ENCODE data around the gene SYT5.

Gene SYT5

DNA sequence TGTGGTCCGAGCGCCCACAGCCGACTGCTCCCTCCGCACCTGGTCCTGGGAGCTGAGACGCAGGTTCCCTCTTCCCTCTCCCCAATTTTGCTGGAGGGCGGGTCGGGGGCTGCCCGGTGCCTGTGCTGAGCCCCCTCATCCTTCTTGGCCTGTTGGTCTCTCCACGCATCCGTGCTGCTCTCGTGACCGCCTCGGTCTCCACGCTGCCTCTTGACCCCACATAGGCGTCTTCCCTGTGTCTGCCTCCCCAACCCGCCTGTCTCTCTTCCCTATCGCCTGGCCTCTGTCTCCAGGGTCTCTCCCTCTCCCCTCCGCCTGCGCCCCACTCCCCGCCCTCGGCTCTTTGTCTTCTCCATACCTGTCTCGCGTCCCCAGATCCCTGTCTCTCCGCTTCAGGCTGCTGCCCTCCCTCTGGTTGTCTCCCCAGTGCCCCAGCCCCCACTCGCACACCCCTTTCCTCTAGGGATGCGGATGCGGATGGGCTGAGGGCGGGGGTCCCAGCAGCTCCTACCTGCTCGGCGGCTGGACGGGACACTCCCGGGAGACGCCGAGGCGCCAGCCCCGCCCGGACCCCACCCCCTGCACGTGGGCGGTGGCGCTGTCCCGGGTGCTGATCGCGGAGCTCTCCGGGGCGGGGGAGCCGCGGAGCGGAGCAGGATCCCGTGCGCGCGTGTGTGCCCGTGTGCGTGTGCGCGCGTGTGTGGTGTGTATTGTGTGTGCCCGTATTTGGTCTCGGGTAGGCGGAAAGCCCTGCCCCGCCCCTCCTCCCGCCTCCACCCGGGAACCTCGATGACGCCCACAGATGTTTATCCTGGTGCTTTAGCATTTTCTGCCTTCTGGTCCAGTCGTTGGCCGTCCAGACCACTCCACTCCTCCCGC lies at the start of gene SYT5:
Gene SYT5, minus strand, starts transcription at position 684 of the 879 bp plus-strand sequence. CDS start 1,248 bp downstream, outside the sequence.
- Histone ChIP-seq H3K36me3 (ENCODE audit: insufficient read depth) (no peaks in the 10 kb centered on the region), H3K4me2 (no peak within 1 kb of the TSS), H2AFZ (ENCODE audit: low read depth) (no peak within 1 kb of the TSS), H3K4me3 (IDR thresholded peaks at IDR 0.05; ENCODE audit: insufficient read depth, low read depth, low read length) (no peak within 1 kb of the TSS), H3K9ac (no peak within 1 kb of the TSS), H3K27me3 (ENCODE audit: insufficient read depth, low read depth) (peaks cover 75% of the 10 kb centered on the region), H3K4me1 (ENCODE audit: low read depth, poor library complexity, severe bottlenecking) (no peaks in the 10 kb centered on the region), H4K20me1 (ENCODE audit: insufficient read depth) (no peaks in the 10 kb centered on the region), H3K27ac (no peak within 1 kb of the TSS), H3K79me2 (ENCODE audit: insufficient read depth, low read depth) (no peaks in the 10 kb centered on the region)
- TF ChIP-seq, protein P1, sequence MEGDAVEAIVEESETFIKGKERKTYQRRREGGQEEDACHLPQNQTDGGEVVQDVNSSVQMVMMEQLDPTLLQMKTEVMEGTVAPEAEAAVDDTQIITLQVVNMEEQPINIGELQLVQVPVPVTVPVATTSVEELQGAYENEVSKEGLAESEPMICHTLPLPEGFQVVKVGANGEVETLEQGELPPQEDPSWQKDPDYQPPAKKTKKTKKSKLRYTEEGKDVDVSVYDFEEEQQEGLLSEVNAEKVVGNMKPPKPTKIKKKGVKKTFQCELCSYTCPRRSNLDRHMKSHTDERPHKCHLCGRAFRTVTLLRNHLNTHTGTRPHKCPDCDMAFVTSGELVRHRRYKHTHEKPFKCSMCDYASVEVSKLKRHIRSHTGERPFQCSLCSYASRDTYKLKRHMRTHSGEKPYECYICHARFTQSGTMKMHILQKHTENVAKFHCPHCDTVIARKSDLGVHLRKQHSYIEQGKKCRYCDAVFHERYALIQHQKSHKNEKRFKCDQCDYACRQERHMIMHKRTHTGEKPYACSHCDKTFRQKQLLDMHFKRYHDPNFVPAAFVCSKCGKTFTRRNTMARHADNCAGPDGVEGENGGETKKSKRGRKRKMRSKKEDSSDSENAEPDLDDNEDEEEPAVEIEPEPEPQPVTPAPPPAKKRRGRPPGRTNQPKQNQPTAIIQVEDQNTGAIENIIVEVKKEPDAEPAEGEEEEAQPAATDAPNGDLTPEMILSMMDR (conservative IDR thresholded peaks at IDR 0.05; ENCODE audit: low read depth, low read length) = no peak

- Histone ChIP-seq H3K4me1 (ENCODE audit: low read depth, poor library complexity, severe bottlenecking) (no peaks in the 10 kb centered on the region), H3K79me2 (ENCODE audit: insufficient read depth, low read depth) (no peaks in the 10 kb centered on the region), H3K27me3 (ENCODE audit: insufficient read depth, low read depth) (no peaks in the 10 kb centered on the region), H4K20me1 (ENCODE audit: insufficient read depth) (no peaks in the 10 kb centered on the region), H3K27ac (no peak overlapping the region), H3K36me3 (ENCODE audit: insufficient read depth) (no peaks in the 10 kb centered on the region), H3K4me3 (IDR thresholded peaks at IDR 0.05; ENCODE audit: insufficient read depth, low read depth, low read length) (no peak overlapping the region), H3K4me2 (no peak overlapping the region), H2AFZ (ENCODE audit: low read depth) (no peak overlapping the region), H3K9ac (no peak overlapping the region)
- TF ChIP-seq, protein P1 (conservative IDR thresholded peaks at IDR 0.05; ENCODE audit: low read depth, low read length) = no peak
Measured at GRCh38 chr19:55229789-55230182, 49.7 kb upstream of the SYT5 start.

- no peaks in the 10 kb centered on the region for H4K20me1 ChIP-seq (ENCODE audit: insufficient read depth)
- H3K27ac ChIP-seq = no peak overlapping the region
- H3K4me1 ChIP-seq (ENCODE audit: low read depth, poor library complexity, severe bottlenecking) = no peaks in the 10 kb centered on the region
- H3K27me3 ChIP-seq (ENCODE audit: insufficient read depth, low read depth) = no peaks in the 10 kb centered on the region
- TF ChIP-seq, protein P1 (conservative IDR thresholded peaks at IDR 0.05; ENCODE audit: low read depth, low read length) = no peak
- no peaks in the 10 kb centered on the region for H3K79me2 ChIP-seq (ENCODE audit: insufficient read depth, low read depth)
- no peaks in the 10 kb centered on the region for H3K36me3 ChIP-seq (ENCODE audit: insufficient read depth)
- no peak overlapping the region for H3K4me3 ChIP-seq (IDR thresholded peaks at IDR 0.05; ENCODE audit: insufficient read depth, low read depth, low read length)
- H3K9ac ChIP-seq = no peak overlapping the region
- no peak overlapping the region for H2AFZ ChIP-seq (ENCODE audit: low read depth)
- no peak overlapping the region for H3K4me2 ChIP-seq
Measured at GRCh38 chr19:55229145-55229788, 49.2 kb upstream of the SYT5 start.

- H3K4me3 ChIP-seq (IDR thresholded peaks at IDR 0.05; ENCODE audit: insufficient read depth, low read depth, low read length) = no peak within 1 kb of the TSS
- H2AFZ ChIP-seq (ENCODE audit: low read depth) = no peak within 1 kb of the TSS
- no peaks in the 10 kb centered on the region for H3K4me1 ChIP-seq (ENCODE audit: low read depth, poor library complexity, severe bottlenecking)
- H3K79me2 ChIP-seq (ENCODE audit: insufficient read depth, low read depth) = no peaks in the 10 kb centered on the region
- no peaks in the 10 kb centered on the region for H3K27me3 ChIP-seq (ENCODE audit: insufficient read depth, low read depth)
- H4K20me1 ChIP-seq (ENCODE audit: insufficient read depth) = no peaks in the 10 kb centered on the region
- no peak within 1 kb of the TSS for H3K27ac ChIP-seq
- H3K4me2 ChIP-seq = no peak within 1 kb of the TSS
- no peak within 1 kb of the TSS for H3K9ac ChIP-seq
- no peaks in the 10 kb centered on the region for H3K36me3 ChIP-seq (ENCODE audit: insufficient read depth)
- TF ChIP-seq, protein P1 (conservative IDR thresholded peaks at IDR 0.05; ENCODE audit: low read depth, low read length) = no peak
Measured at GRCh38 chr19:55228403-55229031, 48.4 kb upstream of the SYT5 start, which contains the start of gene TMEM86B. TMEM86B (minus strand) TSS chr19:55228763; CDS start chr19:55228741, 22 bp downstream.

Data from KMS-11 (cell line).